Measurements from ENCODE around the gene LGR5.
"Not testable (repeated sequence)": the region's sequence is repeated elsewhere in the genome, so short reads cannot be mapped to it uniquely, and the experiment has no call there.

DNA sequence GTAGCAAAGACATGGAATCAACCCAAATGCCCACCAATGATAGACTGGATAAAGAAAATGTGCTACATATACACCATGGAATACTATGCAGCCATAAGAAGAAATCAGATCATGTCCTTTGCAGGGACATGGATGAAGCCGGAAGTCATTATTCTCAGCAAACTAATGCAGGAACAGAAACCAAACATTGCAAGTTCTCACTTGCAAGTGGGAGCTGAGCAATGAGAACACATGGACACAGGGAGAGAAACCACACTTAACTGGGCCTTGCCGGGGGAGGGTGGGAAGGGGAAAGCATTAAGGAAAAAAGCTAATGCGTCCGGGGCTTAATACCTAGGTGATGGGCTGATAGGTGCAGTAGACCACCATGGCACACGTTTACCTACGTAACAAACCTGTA is 130.3 kb downstream of the LGR5 start:
- not testable (repeated sequence) for TF ChIP-seq CTCF (IDR thresholded peaks at IDR 0.05; ENCODE audit: insufficient read depth, low read length, poor library complexity, severe bottlenecking); EZH2phosphoT487 (conservative IDR thresholded peaks at IDR 0.05; ENCODE audit: low read length)

Data from SU-DHL-6 (cell line).